ENCODE measurements around the gene NEURL4.
"Not testable (repeated sequence)": the region's sequence is repeated elsewhere in the genome, so short reads cannot be mapped to it uniquely, and the experiment has no call there.

The NEURL4 gene

GRCh38 chr17:7341842-7342241 is 12.7 kb upstream of the NEURL4 start:
- ATAC-seq (ENCODE audit: low read depth) (no peak), DNase-seq (ENCODE audit: low spot score) (peak; percentile 58)
- H3K4me3 ChIP-seq (ENCODE audit: severe bottlenecking): no peak overlapping the region
- TF ChIP-seq, protein P1, sequence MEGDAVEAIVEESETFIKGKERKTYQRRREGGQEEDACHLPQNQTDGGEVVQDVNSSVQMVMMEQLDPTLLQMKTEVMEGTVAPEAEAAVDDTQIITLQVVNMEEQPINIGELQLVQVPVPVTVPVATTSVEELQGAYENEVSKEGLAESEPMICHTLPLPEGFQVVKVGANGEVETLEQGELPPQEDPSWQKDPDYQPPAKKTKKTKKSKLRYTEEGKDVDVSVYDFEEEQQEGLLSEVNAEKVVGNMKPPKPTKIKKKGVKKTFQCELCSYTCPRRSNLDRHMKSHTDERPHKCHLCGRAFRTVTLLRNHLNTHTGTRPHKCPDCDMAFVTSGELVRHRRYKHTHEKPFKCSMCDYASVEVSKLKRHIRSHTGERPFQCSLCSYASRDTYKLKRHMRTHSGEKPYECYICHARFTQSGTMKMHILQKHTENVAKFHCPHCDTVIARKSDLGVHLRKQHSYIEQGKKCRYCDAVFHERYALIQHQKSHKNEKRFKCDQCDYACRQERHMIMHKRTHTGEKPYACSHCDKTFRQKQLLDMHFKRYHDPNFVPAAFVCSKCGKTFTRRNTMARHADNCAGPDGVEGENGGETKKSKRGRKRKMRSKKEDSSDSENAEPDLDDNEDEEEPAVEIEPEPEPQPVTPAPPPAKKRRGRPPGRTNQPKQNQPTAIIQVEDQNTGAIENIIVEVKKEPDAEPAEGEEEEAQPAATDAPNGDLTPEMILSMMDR (IDR thresholded peaks at IDR 0.05; ENCODE audit: poor library complexity, severe bottlenecking): no peak
- H3K4me1 ChIP-seq (ENCODE audit: insufficient read depth, poor library complexity, severe bottlenecking): no peaks in the 10 kb centered on the region
- no peaks in the 10 kb centered on the region for H3K36me3 ChIP-seq (ENCODE audit: low read depth)
- H3K27me3 ChIP-seq (ENCODE audit: insufficient read depth, poor library complexity, severe bottlenecking): peaks cover 8% of the 10 kb centered on the region
- no peak overlapping the region for H3K27ac ChIP-seq (ENCODE audit: poor library complexity, severe bottlenecking)
- no peaks in the 10 kb centered on the region for H3K9me3 ChIP-seq (ENCODE audit: severe bottlenecking)

DNA sequence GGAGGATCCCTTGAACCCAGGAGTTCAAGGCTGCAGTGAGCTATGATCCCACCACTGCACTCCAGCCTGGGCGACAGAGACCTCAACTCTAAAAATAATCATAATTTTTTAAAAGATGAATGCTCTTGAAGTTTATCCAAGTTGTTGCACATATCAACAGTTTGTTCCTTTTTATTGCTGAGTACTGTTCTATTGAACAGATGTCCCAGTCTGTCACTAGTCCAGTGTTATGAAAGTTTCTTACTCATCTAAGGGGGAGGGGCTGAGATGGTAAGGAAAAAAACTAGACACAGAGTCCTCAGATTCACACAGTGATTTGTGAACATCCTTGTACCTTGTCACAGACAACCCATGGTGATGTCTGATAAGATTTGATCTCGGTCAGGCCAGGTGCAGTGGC is 11.0 kb upstream of the NEURL4 start:
- Histone ChIP-seq H3K27ac (ENCODE audit: poor library complexity, severe bottlenecking) (no peak overlapping the region), H3K4me3 (ENCODE audit: severe bottlenecking) (no peak overlapping the region), H3K36me3 (ENCODE audit: low read depth) (no peaks in the 10 kb centered on the region), H3K4me1 (ENCODE audit: insufficient read depth, poor library complexity, severe bottlenecking) (no peaks in the 10 kb centered on the region), H3K27me3 (ENCODE audit: insufficient read depth, poor library complexity, severe bottlenecking) (peaks cover 8% of the 10 kb centered on the region), H3K9me3 (ENCODE audit: severe bottlenecking) (no peaks in the 10 kb centered on the region)
- TF ChIP-seq, protein P1 (IDR thresholded peaks at IDR 0.05; ENCODE audit: poor library complexity, severe bottlenecking): no peak
- DNase-seq (ENCODE audit: low spot score) (no peak), ATAC-seq (ENCODE audit: low read depth) (no peak)

DNA sequence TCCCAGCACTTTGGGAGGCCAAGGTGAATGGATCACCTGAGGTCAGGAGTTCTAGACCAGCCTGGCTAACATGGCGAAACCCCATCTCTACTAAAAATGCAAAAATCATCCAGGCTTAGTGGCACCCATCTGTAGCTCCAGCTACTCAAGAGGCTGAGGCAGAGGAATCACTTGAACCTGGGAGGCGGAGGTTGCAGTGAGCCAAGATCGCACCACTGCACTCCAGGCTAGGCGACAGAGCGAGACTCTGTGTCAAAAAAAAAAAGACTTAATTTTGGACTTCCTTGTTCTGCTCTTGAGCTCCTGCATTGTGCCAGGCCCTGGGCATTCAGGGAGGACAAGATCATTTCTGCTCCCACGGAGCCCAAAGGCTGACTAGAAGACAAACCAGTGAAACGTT is 8.5 kb upstream of the NEURL4 start:
- ATAC-seq (ENCODE audit: low read depth); H3K36me3 ChIP-seq (ENCODE audit: low read depth); H3K4me3 ChIP-seq (ENCODE audit: severe bottlenecking); H3K27me3 ChIP-seq (ENCODE audit: insufficient read depth, poor library complexity, severe bottlenecking); H3K4me1 ChIP-seq (ENCODE audit: insufficient read depth, poor library complexity, severe bottlenecking); DNase-seq (ENCODE audit: low spot score); H3K9me3 ChIP-seq (ENCODE audit: severe bottlenecking); H3K27ac ChIP-seq (ENCODE audit: poor library complexity, severe bottlenecking): not testable (repeated sequence)

GRCh38 chr17:7336240-7337175 is 7.4 kb upstream of the NEURL4 start, which contains the start of gene ACAP1:
Gene ACAP1 (plus strand): TSS chr17:7336529. CDS start chr17:7336735, 206 bp downstream.
- no peak for ATAC-seq (ENCODE audit: low read depth)
- Histone ChIP-seq H3K9me3 (ENCODE audit: severe bottlenecking) (no peaks in the 10 kb centered on the region), H3K27ac (ENCODE audit: poor library complexity, severe bottlenecking) (no peak within 1 kb of the TSS), H3K27me3 (ENCODE audit: insufficient read depth, poor library complexity, severe bottlenecking) (no peaks in the 10 kb centered on the region), H3K36me3 (ENCODE audit: low read depth) (no peaks in the 10 kb centered on the region), H3K4me3 (ENCODE audit: severe bottlenecking) (no peak within 1 kb of the TSS), H3K4me1 (ENCODE audit: insufficient read depth, poor library complexity, severe bottlenecking) (no peaks in the 10 kb centered on the region)
- TF ChIP-seq, protein P1 (IDR thresholded peaks at IDR 0.05; ENCODE audit: poor library complexity, severe bottlenecking): no peak
- DNase-seq (ENCODE audit: low spot score): peak; percentile 36

GRCh38 chr17:7335765-7336164 is 6.6 kb upstream of the NEURL4 start:
- not testable (repeated sequence) for H3K4me3 ChIP-seq (ENCODE audit: severe bottlenecking); H3K4me1 ChIP-seq (ENCODE audit: insufficient read depth, poor library complexity, severe bottlenecking); H3K9me3 ChIP-seq (ENCODE audit: severe bottlenecking); H3K36me3 ChIP-seq (ENCODE audit: low read depth); ATAC-seq (ENCODE audit: low read depth); H3K27me3 ChIP-seq (ENCODE audit: insufficient read depth, poor library complexity, severe bottlenecking); H3K27ac ChIP-seq (ENCODE audit: poor library complexity, severe bottlenecking); DNase-seq (ENCODE audit: low spot score)

Data from RWPE2 (cell line).